ENCODE measurements around the gene ZNF202. TPM values are rescaled to one million over a fixed set of nuclear protein-coding genes. Genes with fewer than 3 reads are reported as not detected.
A peak's percentile ranks its signal among the peaks of the same experiment; 100 is the strongest.

Gene ZNF202
- polyA plus RNA-seq (2013, experiment 1 of 2): 22.8 TPM
- 20.7 TPM for polyA plus RNA-seq (2013, experiment 2 of 2)

GRCh38 chr11:123741159-123742030 is at the start of gene ZNF202:
TSS of gene ZNF202 (minus strand) at chr11:123741660. CDS start at chr11:123730888, 10,772 bp downstream.
- under 1% methylated on average over 67 of the region's 67 CpGs for WGBS
- Histone ChIP-seq H3K36me3 (ENCODE audit: insufficient read depth, low read length) (peaks cover 39% of the 10 kb centered on the region), H3K27me3 (ENCODE audit: insufficient read depth, low read length) (no peaks in the 10 kb centered on the region), H3K27ac (ENCODE audit: low read depth, low read length) (peak within 1 kb of the TSS; percentile 97), H3K4me1 (ENCODE audit: insufficient read depth, low read length) (peaks cover 34% of the 10 kb centered on the region), H3K9ac (ENCODE audit: low read depth, low read length) (peak within 1 kb of the TSS; percentile 81), H3K4me3 (ENCODE audit: low read length) (peak within 1 kb of the TSS; percentile 95), H3K9me3 (ENCODE audit: insufficient read depth, low read depth, low read length) (peaks cover 19% of the 10 kb centered on the region)

- Histone ChIP-seq H3K4me3 (ENCODE audit: low read length) (no peak overlapping the region), H3K9ac (ENCODE audit: low read depth, low read length) (no peak overlapping the region), H3K27ac (ENCODE audit: low read depth, low read length) (no peak overlapping the region), H3K9me3 (ENCODE audit: insufficient read depth, low read depth, low read length) (peaks cover 12% of the 10 kb centered on the region; the same call in 1 of the 2 replicates), H3K36me3 (ENCODE audit: insufficient read depth, low read length) (no peaks in the 10 kb centered on the region), H3K4me1 (ENCODE audit: insufficient read depth, low read length) (peaks cover 16% of the 10 kb centered on the region), H3K27me3 (ENCODE audit: insufficient read depth, low read length) (no peaks in the 10 kb centered on the region)
- WGBS: 100% methylated on average over 1 of the region's 1 CpG
These were observed 42.1 kb upstream of the ZNF202 start for GRCh38 chr11:123783536-123783935.

- Histone ChIP-seq H3K9me3 (ENCODE audit: insufficient read depth, low read depth, low read length) (0 out of 2 replicates have a peak, but pooled peaks cover 3% of the 10 kb centered on the region), H3K36me3 (ENCODE audit: insufficient read depth, low read length) (no peaks in the 10 kb centered on the region), H3K4me1 (ENCODE audit: insufficient read depth, low read length) (peaks cover 54% of the 10 kb centered on the region), H3K27ac (ENCODE audit: low read depth, low read length) (no peak overlapping the region), H3K27me3 (ENCODE audit: insufficient read depth, low read length) (no peaks in the 10 kb centered on the region), H3K9ac (ENCODE audit: low read depth, low read length) (no peak overlapping the region), H3K4me3 (ENCODE audit: low read length) (no peak overlapping the region)
- 86% methylated on average over 1 of the region's 1 CpG for WGBS
These were observed 37.1 kb upstream of the ZNF202 start for GRCh38 chr11:123778511-123778910.

- peaks cover 50% of the 10 kb centered on the region for H3K4me1 ChIP-seq (ENCODE audit: insufficient read depth, low read length)
- WGBS: 18% methylated on average over 2 of the region's 4 CpGs
- H3K4me3 ChIP-seq (ENCODE audit: low read length): no peak overlapping the region
- H3K9me3 ChIP-seq (ENCODE audit: insufficient read depth, low read depth, low read length): no peaks in the 10 kb centered on the region
- peak overlapping the region; percentile 92 for H3K27ac ChIP-seq (ENCODE audit: low read depth, low read length)
- H3K36me3 ChIP-seq (ENCODE audit: insufficient read depth, low read length): no peaks in the 10 kb centered on the region
- H3K27me3 ChIP-seq (ENCODE audit: insufficient read depth, low read length): no peaks in the 10 kb centered on the region
- peak overlapping the region; percentile 27; the same call in 1 of the 2 replicates for H3K9ac ChIP-seq (ENCODE audit: low read depth, low read length)
These were observed 34.5 kb upstream of the ZNF202 start for GRCh38 chr11:123775715-123776549.

- WGBS: 0% methylated on average over 1 of the region's 1 CpG
- Histone ChIP-seq H3K4me1 (ENCODE audit: insufficient read depth, low read length) (peaks cover 47% of the 10 kb centered on the region), H3K36me3 (ENCODE audit: insufficient read depth, low read length) (no peaks in the 10 kb centered on the region), H3K9me3 (ENCODE audit: insufficient read depth, low read depth, low read length) (no peaks in the 10 kb centered on the region), H3K4me3 (ENCODE audit: low read length) (no peak overlapping the region), H3K9ac (ENCODE audit: low read depth, low read length) (no peak overlapping the region), H3K27me3 (ENCODE audit: insufficient read depth, low read length) (no peaks in the 10 kb centered on the region), H3K27ac (ENCODE audit: low read depth, low read length) (peak overlapping the region; percentile 92)
These were observed 33.8 kb upstream of the ZNF202 start for GRCh38 chr11:123775289-123775688.

GRCh38 chr11:123773959-123774358 is 32.5 kb upstream of the ZNF202 start:
- H3K4me1 ChIP-seq (ENCODE audit: insufficient read depth, low read length): peaks cover 47% of the 10 kb centered on the region
- WGBS: 88% methylated on average over 1 of the region's 1 CpG
- H3K4me3 ChIP-seq (ENCODE audit: low read length): no peak overlapping the region
- H3K9ac ChIP-seq (ENCODE audit: low read depth, low read length): no peak overlapping the region
- H3K27ac ChIP-seq (ENCODE audit: low read depth, low read length): peak overlapping the region; percentile 92
- H3K36me3 ChIP-seq (ENCODE audit: insufficient read depth, low read length): no peaks in the 10 kb centered on the region
- H3K9me3 ChIP-seq (ENCODE audit: insufficient read depth, low read depth, low read length): no peaks in the 10 kb centered on the region
- H3K27me3 ChIP-seq (ENCODE audit: insufficient read depth, low read length): no peaks in the 10 kb centered on the region

- H3K36me3 ChIP-seq (ENCODE audit: insufficient read depth, low read length): no peaks in the 10 kb centered on the region
- H3K4me3 ChIP-seq (ENCODE audit: low read length): no peak overlapping the region
- H3K9ac ChIP-seq (ENCODE audit: low read depth, low read length): no peak overlapping the region
- peaks cover 44% of the 10 kb centered on the region for H3K4me1 ChIP-seq (ENCODE audit: insufficient read depth, low read length)
- no peaks in the 10 kb centered on the region for H3K27me3 ChIP-seq (ENCODE audit: insufficient read depth, low read length)
- WGBS: 93% methylated on average over 2 of the region's 2 CpGs
- H3K27ac ChIP-seq (ENCODE audit: low read depth, low read length): no peak overlapping the region
- no peaks in the 10 kb centered on the region for H3K9me3 ChIP-seq (ENCODE audit: insufficient read depth, low read depth, low read length)
These were observed 31.6 kb upstream of the ZNF202 start for GRCh38 chr11:123773026-123773425.

- Histone ChIP-seq H3K4me3 (ENCODE audit: low read length) (no peak overlapping the region), H3K9ac (ENCODE audit: low read depth, low read length) (no peak overlapping the region), H3K27ac (ENCODE audit: low read depth, low read length) (no peak overlapping the region), H3K4me1 (ENCODE audit: insufficient read depth, low read length) (peaks cover 31% of the 10 kb centered on the region), H3K36me3 (ENCODE audit: insufficient read depth, low read length) (no peaks in the 10 kb centered on the region), H3K9me3 (ENCODE audit: insufficient read depth, low read depth, low read length) (no peaks in the 10 kb centered on the region), H3K27me3 (ENCODE audit: insufficient read depth, low read length) (no peaks in the 10 kb centered on the region)
- 94% methylated on average over 3 of the region's 3 CpGs for WGBS
These were observed 30.2 kb upstream of the ZNF202 start for GRCh38 chr11:123771664-123772063.

GRCh38 chr11:123770712-123771111 is 29.3 kb upstream of the ZNF202 start:
- peaks cover 22% of the 10 kb centered on the region for H3K4me1 ChIP-seq (ENCODE audit: insufficient read depth, low read length)
- no peak overlapping the region for H3K27ac ChIP-seq (ENCODE audit: low read depth, low read length)
- no peak overlapping the region for H3K4me3 ChIP-seq (ENCODE audit: low read length)
- no peaks in the 10 kb centered on the region for H3K9me3 ChIP-seq (ENCODE audit: insufficient read depth, low read depth, low read length)
- no peak overlapping the region for H3K9ac ChIP-seq (ENCODE audit: low read depth, low read length)
- no peaks in the 10 kb centered on the region for H3K27me3 ChIP-seq (ENCODE audit: insufficient read depth, low read length)
- H3K36me3 ChIP-seq (ENCODE audit: insufficient read depth, low read length): no peaks in the 10 kb centered on the region

- Histone ChIP-seq H3K27me3 (ENCODE audit: insufficient read depth, low read length) (no peaks in the 10 kb centered on the region), H3K9ac (ENCODE audit: low read depth, low read length) (no peak overlapping the region), H3K27ac (ENCODE audit: low read depth, low read length) (no peak overlapping the region), H3K9me3 (ENCODE audit: insufficient read depth, low read depth, low read length) (peaks cover 21% of the 10 kb centered on the region), H3K4me1 (ENCODE audit: insufficient read depth, low read length) (no peaks in the 10 kb centered on the region), H3K36me3 (ENCODE audit: insufficient read depth, low read length) (no peaks in the 10 kb centered on the region), H3K4me3 (ENCODE audit: low read length) (no peak overlapping the region)
- WGBS: 87% methylated on average over 1 of the region's 1 CpG
These were observed 24.1 kb upstream of the ZNF202 start for GRCh38 chr11:123765601-123766000.

- H3K4me3 ChIP-seq (ENCODE audit: low read length): no peak overlapping the region
- no peak overlapping the region for H3K9ac ChIP-seq (ENCODE audit: low read depth, low read length)
- no peak overlapping the region for H3K27ac ChIP-seq (ENCODE audit: low read depth, low read length)
- H3K9me3 ChIP-seq (ENCODE audit: insufficient read depth, low read depth, low read length): peaks cover 21% of the 10 kb centered on the region
- no peaks in the 10 kb centered on the region for H3K36me3 ChIP-seq (ENCODE audit: insufficient read depth, low read length)
- no peaks in the 10 kb centered on the region for H3K27me3 ChIP-seq (ENCODE audit: insufficient read depth, low read length)
- no peaks in the 10 kb centered on the region for H3K4me1 ChIP-seq (ENCODE audit: insufficient read depth, low read length)
These were observed 21.0 kb upstream of the ZNF202 start for GRCh38 chr11:123762422-123762821.
